NCI-H748 (cell line): ENCODE data around the gene VAT1.
A peak's percentile ranks its signal among the peaks of the same experiment; 100 is the strongest.
"Not testable (repeated sequence)": the region's sequence is repeated elsewhere in the genome, so short reads cannot be mapped to it uniquely, and the experiment has no call there.

ENCODE experiments used
- DNase-seq: peaks from one replicate; lab custom pipeline; 2025; ENCODE audit not compliant: unreplicated experiment; lab: John Stamatoyannopoulos, UW

VAT1 gene

DNA sequence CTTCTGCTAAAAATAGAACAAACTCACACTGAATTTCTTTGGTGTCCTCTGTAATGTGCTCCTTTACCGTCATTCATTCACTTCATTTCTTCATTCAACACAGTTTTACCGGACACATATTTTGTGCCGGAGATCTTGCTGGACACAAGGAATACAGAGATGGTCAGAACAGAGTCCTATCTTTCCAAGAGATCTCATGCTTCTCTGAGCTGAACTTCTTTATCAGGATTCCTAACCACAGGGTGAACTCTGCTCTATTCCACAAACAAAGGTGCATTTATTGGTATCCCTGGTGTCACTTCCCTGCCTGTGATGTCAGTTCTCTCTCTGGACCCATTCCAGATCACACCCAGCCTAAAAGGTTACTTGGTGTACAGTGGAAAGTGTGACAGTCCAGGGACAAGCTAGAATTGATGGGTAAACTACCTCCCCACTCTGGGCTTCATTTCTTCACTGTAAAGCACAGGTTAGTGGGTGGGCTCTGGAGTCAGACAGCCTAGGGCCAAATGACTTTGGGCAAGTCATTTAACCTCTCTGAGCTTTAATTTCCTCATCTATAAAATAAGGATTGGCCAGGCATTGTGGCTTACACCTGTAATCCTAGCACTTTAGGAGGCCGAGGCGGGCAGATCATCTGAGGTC is 11.4 kb downstream of the VAT1 start:
- DNase-seq, result no peak

DNA sequence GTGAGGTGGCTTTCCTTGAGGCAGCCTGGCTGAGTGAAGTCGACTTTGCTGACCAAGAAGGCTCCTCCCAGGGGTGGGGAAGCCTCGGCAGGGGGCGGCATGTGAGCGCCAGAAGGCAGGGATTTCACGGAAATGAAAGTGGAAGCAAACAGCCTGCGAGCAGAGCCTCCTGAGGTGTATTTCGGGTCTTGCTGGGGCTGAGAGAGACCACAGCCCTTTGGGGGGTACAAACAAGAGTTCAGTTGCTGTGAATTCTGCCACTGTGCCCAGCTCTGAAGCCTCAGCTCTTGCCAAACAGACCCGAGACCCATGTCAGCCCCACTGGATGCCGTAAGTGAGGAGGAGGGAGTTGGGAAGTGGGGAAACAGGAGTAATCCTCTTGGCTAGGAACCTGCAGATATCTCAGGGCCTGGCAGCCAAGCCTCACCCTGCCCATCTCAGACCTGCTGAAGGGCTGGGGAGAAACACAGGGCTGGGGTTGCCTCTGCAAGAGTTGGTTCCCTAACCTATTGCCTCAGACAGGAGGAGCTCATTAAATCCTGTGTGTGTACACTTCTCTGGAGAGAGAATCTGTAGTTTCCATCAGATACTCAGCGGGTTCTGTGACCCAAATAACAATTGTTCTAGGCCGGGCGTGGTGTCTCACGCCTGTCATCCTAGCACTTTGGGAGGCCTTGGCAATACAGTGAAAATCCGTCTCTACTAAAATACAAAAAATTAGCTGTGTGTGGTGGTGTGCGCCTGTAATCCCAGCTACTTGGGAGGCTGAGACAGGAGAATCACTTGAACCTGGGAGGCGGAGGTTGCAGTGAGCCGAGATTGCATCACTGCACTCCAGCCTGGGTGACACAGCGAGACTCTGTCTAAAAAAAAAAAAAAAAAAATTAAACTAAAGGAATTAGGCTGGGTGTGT is 15.3 kb downstream of the VAT1 start, which contains the start of gene IFI35:
IFI35 (plus strand) TSS at position 146 of the 913 bp plus-strand sequence; CDS start at position 310, 164 bp downstream.
- peak; percentile 69 for DNase-seq

DNA sequence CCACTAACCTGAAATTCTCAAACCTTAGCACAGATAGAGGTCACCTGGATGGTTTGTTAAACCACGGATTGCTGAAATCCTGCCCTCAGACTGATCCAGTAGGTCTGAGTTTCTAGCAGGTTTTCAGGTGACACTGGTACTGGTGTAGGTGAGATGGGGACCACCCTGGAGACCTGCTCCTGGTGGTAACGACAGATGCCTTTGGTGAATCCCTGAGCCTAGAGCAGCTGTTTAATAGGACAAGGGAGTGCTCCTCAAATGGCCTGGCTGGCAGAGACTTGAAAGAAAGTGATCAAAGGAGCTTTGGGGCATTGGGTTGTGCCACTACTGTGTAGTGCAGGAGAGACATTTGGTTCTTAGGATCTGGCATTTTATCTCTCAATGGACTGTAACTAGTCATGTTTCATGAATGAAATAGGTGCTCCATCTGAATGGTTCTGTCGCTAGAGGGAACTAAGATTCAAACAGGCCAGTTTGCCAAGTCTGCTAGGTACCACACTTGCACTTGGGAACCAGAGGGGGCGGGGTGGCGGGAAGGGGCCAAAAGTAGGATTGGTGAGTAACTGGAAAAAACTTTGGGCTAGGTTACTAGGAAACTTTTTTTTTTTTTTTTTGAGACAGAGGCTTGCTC is 18.5 kb downstream of the VAT1 start:
- DNase-seq, result no peak

DNA sequence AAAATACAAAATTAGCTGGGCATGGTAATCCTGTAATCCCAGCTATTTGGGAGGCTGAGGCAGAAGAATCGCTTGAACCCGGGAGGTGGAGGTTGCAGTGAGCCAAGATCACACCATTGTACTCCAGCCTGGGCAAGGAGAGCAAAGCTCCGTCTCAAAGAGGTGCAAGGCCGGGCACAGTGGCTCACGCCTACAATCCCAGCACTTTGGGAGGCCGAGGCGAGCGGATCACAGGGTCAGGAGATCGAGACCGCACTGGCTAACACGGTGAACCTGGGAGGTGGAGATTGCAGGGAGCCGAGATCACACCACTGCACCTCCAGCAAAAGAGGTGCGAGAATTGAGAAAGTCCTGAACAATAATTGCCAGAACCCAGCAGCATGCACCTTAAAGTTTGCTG is 21.3 kb downstream of the VAT1 start:
- DNase-seq, result not testable (repeated sequence)

DNA sequence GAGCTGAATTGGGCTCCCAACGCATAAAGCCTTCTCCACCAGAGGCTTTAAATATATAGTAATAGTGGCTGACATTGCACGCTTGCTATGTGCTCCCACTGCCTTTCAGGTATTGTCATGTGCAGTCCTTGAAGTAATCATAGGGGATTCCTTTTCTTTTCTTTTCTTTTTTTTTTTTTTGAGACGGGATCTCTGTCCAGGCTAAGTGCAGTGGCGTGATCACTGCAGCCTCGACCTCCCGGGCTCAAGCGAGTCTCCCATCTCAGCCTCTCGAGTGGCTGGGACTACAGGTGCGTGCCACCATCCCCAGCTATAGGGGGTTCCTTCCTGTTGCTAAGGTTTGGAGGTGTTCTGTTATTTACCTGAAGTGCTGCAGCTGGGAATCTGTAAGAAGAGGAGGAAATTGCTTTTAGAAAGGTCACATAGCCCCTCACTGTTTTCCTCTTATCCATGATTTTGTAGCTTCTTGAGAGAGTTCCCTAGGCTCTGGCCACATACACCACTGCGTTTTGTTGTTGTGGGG is 23.1 kb downstream of the VAT1 start:
- no peak for DNase-seq

DNA sequence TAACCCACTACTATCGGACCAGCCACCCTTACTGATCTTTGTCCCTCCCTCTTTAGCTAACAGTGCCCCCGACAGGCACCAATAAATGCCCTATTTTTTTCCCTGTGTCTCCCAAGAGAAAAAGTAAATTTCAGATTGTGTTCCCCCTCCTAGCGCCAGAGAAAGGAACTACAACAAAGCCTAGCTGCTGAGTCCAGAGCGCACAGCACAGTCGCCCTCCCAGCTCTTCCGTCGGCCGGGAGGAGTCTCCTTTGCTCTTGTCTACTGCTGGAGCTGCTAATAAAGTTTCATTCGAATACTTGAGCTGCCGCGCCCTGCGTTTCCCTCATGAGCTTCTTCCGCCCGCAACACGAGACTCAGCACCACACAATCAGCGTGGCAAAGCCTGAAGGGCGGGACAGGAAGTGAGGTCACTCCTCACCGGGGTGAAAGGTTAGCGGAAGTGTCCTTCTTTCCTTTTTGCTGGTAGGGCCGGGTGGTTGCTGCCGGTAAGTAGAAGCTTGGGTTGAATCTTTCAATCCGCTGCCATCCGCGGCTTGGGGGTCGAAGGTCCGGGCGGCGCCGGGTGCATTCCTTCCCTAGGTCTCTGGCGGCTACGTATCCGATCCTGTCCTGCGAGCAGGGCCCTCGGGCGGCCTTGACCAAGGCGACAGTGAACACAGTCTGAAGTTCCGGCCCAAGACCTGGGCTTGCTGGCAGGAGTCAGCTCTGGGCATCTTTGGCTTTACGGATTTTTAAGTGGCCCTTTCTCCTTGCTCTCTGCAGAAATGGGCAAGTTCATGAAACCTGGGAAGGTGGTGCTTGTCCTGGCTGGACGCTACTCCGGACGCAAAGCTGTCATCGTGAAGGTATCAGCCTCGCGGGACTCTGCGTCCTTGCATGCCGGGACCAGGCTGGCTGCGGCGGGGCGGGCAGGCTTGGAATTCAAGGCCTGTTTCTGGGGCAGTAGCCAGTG is 23.9 kb downstream of the VAT1 start, which contains the start of gene RPL27:
RPL27 (plus strand) TSS at position 436 of the 955 bp plus-strand sequence; CDS start at position 768, 332 bp downstream.
- DNase-seq, result peak; percentile 100

DNA sequence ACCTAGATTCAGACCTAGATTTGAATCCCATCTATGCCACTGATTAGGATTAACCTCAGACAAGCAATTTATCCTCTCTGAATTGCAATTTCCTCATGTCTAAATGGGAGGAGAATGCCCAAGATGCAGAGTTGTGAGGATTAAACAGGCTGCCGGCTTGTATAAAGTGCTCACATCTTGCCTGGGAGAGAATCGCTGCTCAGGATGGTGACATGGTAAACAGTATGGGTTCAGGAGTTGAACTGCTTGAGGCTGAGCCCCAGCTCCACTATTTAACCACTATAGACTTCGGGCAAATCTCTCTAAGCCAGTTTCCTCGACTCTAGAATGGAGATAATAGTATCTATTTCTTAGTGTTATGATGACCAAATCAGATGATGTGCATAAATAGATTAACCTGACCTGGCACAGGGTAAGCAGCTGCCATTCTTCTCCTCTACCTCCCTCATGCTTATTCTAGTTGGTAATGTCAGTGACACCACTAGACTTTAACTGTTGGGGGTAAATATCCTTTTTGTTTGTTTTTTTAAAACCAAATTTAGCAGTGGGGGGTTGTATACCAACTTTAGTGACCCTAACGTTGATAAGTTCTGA is 24.7 kb downstream of the VAT1 start:
- DNase-seq, result peak; percentile 40

DNA sequence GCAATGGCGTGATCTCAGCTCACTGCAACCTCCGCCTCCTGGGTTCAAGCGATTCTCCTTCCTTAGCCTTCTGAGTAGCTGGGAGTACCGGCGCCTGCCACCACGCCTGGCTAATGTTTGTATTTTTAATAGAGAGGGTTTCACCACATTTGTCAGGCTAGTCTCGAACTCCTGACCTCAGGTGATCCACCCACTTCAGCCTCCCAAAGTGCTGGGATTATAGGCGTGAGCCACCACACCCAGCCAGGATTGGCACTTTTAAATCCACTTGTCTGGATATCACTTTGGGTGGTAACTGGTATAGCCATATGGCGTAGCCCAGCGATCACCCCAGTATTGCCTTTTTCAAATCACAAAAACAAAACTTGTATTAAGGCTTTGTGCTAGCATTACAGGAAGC is 28.3 kb downstream of the VAT1 start:
- DNase-seq, result not testable (repeated sequence)

DNA sequence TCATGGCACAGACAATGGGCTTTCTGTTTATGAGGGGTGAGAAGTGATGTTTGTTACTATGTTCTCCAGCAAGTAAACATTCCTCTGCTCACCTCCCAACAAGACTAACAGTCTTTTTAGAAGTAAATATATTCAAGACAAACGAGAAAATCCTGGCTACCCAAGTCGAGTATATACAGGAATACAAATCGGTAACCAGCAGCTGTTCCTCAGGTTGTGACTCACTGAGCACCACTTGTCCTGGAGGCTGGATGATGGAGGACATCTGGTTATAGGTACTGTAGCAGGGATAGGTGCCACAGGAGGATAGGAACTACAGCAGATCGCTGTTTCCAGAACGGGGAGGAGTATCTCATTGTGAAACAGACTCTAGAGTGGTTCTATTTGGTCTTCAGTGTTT is 29.3 kb downstream of the VAT1 start:
- no peak for DNase-seq

DNA sequence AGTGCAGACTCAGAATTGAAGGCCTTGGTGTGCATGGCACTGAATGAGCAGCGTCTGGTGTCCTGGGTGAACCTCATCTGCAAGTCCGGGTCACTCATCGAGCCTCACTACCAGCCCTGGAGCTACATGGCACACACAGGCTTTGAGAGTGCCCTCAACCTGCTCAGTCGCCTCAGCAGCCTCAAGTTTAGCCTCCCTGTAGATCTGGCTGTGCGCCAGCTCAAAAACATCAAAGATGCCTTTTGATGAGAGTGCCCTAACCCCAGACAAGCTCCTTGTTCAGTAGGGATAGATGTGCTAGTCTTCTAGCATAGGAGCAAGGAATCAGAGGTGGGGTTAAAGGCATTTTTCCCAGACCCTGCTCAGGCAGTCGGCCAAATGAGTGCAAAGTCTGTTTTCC is 30.7 kb downstream of the VAT1 start:
- DNase-seq, result no peak

DNA sequence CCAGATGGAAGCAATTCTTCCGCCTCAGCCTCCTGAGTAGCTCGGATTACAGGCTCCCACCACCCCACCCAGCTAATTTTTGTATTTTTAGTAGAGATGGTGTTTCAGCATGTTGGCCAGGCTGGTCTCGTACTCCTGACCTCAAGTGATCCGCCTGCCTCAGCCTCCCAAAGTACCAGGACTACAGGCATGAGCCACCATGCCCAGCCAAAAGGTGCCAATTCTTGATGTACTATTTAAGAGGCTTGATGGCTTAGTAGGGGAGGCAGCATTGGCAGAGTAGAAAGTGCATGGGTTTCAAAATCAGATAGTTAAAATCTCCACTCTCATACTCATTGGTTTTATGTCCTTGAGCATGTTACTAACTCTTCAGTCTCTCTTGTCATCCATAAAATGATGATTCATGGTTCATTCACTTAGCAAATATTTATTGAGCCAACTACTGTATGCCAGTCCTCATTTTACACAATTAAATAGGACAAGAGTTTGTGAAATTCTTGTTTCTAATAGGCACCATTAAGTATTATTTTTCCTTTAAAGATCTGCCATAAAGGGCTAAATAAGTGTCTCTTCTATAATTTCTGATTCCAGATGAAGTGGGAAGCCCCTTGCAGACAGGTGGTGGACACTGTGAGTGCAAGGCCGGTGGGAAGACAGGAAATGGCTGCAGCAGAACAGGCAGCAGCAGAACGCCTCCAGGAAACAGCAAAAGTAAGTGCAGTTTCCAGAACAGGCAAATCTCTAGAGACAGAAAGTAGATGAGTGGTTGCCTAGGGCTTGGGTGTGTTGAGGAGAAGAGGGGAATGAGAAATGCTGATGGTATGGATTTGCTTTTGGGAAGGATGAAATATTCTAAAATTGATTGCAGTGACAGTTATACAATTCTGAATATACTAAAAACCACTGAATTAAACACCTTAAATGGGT is 32.2 kb downstream of the VAT1 start:
- DNase-seq, result no peak

DNA sequence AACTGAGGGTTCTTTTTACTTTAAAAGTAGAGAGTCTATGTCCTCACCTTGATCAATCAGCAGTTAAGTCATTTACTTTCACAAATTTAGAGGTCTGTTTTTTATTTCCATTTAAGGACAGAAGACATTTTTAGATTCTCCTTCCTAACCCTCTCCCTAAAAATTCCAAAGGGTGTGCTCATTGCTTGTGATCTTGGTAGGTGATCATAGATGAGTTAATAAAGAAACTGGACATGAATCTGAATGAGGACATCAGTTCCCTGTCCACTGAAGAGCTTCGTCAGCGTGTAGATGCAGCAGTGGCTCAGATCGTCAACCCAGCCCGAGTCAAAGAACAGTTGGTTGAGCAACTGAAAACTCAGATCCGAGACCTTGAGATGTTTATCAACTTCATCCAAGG is 33.0 kb downstream of the VAT1 start:
- no peak for DNase-seq

DNA sequence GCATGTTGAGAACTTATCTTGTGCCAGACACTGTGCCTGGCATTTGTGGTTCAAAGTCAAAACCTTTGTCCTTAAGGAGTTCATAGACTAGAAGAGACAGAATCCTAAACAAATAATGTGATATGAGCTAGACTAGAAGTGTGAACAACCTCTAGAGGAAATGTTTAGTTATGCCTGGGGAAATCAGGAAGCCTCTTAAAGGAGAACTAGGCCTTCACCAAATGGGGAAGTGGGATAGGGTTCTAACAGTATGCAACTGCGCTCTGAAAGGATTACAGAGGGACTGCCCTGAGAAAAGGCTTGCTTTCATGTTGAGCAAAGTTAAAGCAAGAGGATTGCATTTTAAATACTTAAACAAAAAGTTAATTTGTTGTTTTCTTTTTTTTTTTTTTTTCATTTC is 37.0 kb downstream of the VAT1 start:
- no peak for DNase-seq

DNA sequence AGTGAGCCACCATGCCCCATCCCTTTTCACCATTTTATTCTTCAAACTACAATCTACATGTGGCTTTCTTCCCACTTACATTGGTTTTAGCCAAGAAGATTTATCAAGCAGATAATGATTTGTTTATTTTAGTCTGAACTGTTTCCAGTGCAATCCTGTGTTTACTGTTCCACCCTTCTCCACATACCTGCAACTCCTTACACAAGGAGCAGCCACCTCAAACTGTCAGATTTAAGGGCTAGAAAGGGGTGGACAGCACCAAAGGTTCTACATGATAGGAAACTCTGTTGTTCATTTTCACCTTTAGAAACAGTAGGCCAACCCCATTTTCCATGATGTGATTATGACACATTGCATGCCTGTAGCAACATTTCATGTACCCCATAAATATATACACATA is 39.9 kb downstream of the VAT1 start:
- DNase-seq, result no peak

DNA sequence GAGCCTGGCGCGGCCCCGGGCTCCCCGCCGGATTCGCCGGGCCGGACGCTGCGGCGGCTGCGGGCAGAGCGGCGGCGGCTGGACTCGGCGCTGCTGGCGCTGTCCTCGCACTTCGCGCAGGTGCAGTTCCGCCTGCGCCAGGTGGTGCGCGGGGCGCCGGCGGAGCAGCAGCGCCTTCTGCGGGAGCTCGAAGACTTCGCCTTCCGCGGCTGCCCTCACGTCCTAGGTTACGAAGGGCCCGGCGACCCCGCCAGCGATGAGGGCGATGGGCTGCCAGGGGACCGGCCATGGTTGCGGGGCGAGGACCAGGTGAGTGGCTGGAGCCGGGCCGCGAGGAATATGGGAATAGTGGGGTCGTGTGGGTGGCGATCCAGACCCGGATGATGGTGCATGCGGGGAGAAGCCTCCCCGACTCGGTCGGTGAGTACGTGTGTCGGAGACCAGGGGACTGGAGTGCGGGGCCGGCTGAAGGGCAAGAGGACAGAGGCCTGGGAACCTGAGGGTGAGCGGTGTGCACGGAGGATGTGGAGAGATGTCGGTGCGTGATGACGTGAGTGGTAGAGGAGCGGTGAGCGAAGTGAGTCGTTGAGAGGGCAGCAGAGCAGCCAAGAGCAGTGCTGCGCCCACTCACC is 41.3 kb downstream of the VAT1 start:
- DNase-seq, result peak; percentile 74

DNA sequence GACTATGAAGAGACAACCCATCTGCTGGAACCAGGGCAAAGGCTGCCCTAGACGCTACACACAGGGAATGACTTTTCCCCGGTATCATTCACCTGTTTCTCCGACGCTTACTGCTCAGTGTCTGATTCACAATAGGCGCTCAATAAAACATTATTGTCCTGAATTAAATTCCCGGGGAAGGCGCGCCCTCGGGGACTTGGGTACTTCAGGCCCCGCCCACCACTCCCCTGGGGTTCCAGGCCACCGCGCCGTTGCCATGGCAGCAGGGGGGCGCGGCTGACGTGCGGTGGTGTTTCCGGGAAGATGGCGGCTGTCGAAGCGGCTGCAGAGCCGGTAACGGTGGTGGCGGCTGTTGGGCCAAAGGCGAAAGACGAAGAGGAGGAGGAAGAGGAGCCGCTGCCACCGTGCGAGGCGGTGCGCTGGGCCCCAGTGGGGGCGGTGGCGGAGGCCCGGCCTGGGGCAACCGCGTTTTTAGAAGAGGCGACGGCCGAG is 41.9 kb downstream of the VAT1 start, which contains the start of gene RUNDC1:
RUNDC1 (plus strand) TSS at position 292 of the 492 bp plus-strand sequence; CDS start at position 304, 12 bp downstream.
- peak; percentile 94 for DNase-seq

DNA sequence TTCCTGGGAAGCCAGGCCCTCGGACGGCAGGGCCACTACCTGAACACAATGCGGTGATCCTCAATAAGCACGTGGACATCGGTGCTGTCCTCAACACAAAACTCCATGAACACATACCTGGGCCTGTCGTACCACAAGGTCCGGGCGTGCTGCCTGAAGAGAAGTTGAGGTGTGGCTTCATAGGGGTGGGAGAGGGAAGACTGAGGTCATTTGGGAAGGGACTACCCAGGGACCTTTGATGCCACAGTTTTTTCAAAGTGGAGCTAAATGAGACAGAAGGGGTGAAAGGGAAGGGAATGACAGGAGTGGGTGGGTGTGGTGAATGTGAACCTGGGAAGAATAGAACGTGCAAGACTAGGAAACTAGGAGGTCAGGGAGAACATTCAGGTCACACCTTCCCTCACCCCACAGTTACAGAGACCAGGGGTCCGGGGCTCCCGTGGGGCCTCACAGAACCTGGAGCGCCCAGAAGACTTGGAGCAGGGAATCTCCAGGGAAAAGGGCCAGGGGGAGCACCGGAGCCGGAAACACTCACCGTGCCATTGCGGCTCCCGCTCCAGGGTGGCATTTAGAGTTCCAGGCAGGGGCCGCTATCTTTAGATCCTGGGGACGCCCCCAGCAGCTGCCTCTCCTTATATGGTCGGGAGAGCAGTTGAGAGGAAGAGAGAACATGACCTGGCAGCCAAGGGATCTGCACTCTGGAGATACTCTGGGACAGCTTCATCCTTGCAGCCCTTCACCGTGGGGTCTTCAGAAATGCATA is 42.5 kb downstream of the VAT1 start, which contains the start of gene PTGES3L:
PTGES3L (minus strand) TSS at position 570 of the 763 bp plus-strand sequence; CDS start at position 543, 27 bp downstream.
- peak; percentile 79 for DNase-seq
